SJSA1 (cell line): ENCODE results near the gene BTBD10. TPM values are rescaled to one million over a fixed set of nuclear protein-coding genes. Genes with fewer than 3 reads are reported as not detected.
"Not testable (repeated sequence)": the region's sequence is repeated elsewhere in the genome, so short reads cannot be mapped to it uniquely, and the experiment has no call there.

Experiments used
- DNase-seq, 2 experiments: peaks; one replicate each; pipeline ENCODE4 v3.0.0-alpha.2; 2015 to 2020; ENCODE audit warnings: low spot score in 2 of 2, low read depth in 1 of 2
- H3K27ac ChIP-seq: fragments of 250-450 bp; sonication (Bioruptor Pico); 2 replicates; pipeline ENCODE4 v1.5.1; 2020; ENCODE audit warnings: mild to moderate bottlenecking, moderate library complexity
- H3K27me3 ChIP-seq: fragments of 250-450 bp; sonication (Bioruptor Pico); replicated peaks from 2 replicates; pipeline ENCODE4 v1.5.1; 2020; ENCODE audit warnings: mild to moderate bottlenecking, moderate library complexity
- H3K36me3 ChIP-seq: fragments of 250-450 bp; sonication (Bioruptor Pico); 2 replicates; pipeline ENCODE4 v1.5.1; 2020; ENCODE audit warnings: mild to moderate bottlenecking
- H3K4me1 ChIP-seq: fragments of 250-450 bp; sonication (Bioruptor Pico); replicated peaks from 2 replicates; pipeline ENCODE4 v1.6.1; 2021; ENCODE audit warnings: mild to moderate bottlenecking
- H3K4me3 ChIP-seq: fragments of 250-450 bp; sonication (Bioruptor Pico); 2 replicates; pipeline ENCODE4 v1.5.1; 2020; ENCODE audit warnings: mild to moderate bottlenecking
- H3K9me3 ChIP-seq: fragments of 250-450 bp; sonication (Bioruptor Pico); replicated peaks from 2 replicates; pipeline ENCODE4 v1.5.1; 2020; ENCODE audit warnings: mild to moderate bottlenecking
- total RNA-seq: library from RNA; depleted of rRNA; stranded (reverse); fragments of >200 nt; shearing (Covaris generic); gene quantifications from 2 replicates; pipeline ENCODE4 v1.2.3, GENCODE V29; 2014

The BTBD10 gene
- total RNA-seq, 1 experiment from 2014 or later, result 98.6 TPM

GRCh38 chr11:13429836-13430235, 33.2 kb downstream of the BTBD10 start:
- Histone ChIP-seq H3K4me3 (no peak overlapping the region), H3K36me3 (no peaks in the 10 kb centered on the region), H3K27me3 (no peaks in the 10 kb centered on the region), H3K9me3 (peaks cover 5% of the 10 kb centered on the region), H3K27ac (no peak overlapping the region), H3K4me1 (peaks cover 5% of the 10 kb centered on the region)
- DNase-seq, result no peak

DNA sequence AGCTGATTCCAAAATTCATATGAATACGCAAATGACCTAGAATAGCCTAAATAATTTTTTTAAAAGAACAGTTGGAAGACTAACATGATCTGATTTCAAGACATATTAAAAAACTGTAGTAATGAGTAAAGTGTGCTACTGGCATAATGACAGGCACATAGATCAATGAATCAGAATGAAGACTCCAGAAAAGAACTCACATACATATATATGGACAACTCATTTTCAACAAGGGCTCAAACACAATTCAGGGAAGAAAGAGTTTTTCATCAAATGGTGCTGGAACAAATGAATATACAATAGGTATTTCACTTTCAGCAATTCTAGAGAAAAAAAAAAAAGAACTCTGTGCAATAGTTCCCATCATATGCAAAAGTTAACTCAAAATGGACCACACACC, 33.7 kb downstream of the BTBD10 start:
- peaks cover under 1% of the 10 kb centered on the region for H3K4me1 ChIP-seq
- no peak for DNase-seq
- peaks cover 5% of the 10 kb centered on the region for H3K9me3 ChIP-seq
- no peak overlapping the region for H3K27ac ChIP-seq
- no peaks in the 10 kb centered on the region for H3K27me3 ChIP-seq
- no peak overlapping the region for H3K4me3 ChIP-seq
- no peaks in the 10 kb centered on the region for H3K36me3 ChIP-seq

DNA sequence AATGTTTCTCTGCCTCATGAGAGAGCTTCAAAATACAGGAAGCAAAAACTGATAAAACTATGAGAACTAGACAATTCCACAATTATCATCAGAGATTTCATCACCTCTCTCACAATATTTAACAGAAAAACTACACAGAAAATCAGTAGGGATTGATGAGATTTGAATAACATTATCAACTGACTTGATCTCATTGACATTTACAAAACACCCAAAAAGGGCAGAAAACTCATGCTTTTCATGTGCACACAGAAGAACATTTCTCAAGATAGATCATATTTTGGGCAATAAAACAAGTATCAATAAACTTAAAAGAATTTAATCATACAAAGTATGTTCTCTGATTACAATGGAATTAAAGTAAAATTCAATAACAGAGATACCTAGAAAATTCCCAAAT, 35.6 kb downstream of the BTBD10 start:
- no peaks in the 10 kb centered on the region for H3K36me3 ChIP-seq
- H3K4me1 ChIP-seq, result no peaks in the 10 kb centered on the region
- peaks cover 5% of the 10 kb centered on the region for H3K9me3 ChIP-seq
- H3K4me3 ChIP-seq, result no peak overlapping the region
- no peak for DNase-seq
- H3K27me3 ChIP-seq, result no peaks in the 10 kb centered on the region
- no peak overlapping the region for H3K27ac ChIP-seq

DNA sequence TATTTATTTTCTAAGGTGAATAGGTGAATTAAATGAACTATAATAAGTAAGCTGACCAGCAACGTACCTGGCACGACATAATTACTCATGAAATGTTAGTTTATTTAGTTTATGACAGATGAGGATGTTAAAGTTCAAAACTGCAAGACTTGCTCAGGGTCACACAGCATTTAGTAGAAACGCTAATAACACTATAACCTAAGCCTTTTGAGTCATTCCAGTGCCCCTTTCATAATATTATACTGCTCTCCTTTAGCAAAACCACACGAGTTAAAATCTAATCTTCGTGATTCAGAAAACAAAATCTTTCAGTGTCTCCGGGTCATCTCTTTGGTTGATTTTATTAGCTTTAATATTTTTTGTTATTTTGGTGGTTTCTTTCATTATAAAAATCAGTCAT, 39.6 kb downstream of the BTBD10 start:
- H3K4me3 ChIP-seq, result no peak overlapping the region
- DNase-seq, result no peak
- H3K27me3 ChIP-seq, result no peaks in the 10 kb centered on the region
- H3K27ac ChIP-seq, result no peak overlapping the region
- H3K4me1 ChIP-seq, result no peaks in the 10 kb centered on the region
- H3K9me3 ChIP-seq, result peaks cover 5% of the 10 kb centered on the region
- H3K36me3 ChIP-seq, result peaks cover 5% of the 10 kb centered on the region; the same call in 1 of the 2 replicates

DNA sequence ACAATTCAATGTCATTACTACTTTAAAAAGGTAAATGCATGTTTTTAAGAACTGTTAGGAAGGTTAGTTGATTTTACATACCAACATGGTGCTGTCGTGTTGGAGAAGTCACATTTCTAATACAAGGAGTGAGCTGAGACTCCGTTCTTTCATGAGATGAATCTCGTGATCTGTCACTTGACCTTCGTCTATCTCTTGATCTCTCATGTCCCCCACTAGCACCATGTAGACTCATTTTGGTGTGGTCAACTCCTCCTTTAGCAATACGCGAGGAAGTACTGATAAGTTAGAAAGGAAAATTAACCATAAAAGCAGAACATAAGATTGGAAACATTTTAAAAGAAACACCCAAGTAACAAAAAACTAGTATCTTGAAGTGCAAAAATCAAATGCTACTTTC, 41.5 kb downstream of the BTBD10 start:
- DNase-seq, result no peak
- H3K4me3 ChIP-seq, result no peak overlapping the region
- no peaks in the 10 kb centered on the region for H3K9me3 ChIP-seq
- peaks cover 10% of the 10 kb centered on the region for H3K36me3 ChIP-seq
- H3K27ac ChIP-seq, result no peak overlapping the region
- H3K4me1 ChIP-seq, result no peaks in the 10 kb centered on the region
- no peaks in the 10 kb centered on the region for H3K27me3 ChIP-seq

DNA sequence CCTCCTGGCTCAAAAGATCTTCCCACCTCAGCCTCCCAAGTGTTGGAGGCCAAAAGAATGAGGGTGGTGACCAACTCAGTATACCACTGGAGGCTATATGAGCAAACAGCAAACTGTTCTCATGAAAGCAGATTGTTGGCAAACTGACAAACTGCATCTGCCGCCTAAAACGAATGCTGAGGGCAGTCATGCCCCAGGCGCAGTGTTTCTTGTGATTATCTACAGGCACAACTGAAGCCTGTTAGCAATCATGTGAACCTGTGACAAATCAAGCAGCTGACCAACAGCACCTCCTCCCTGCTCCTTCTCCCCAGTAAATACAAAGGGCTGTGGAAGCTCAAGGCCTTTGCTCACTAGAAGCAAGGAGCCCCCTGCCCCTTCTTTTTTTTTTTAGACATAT, 47.8 kb downstream of the BTBD10 start:
- Histone ChIP-seq H3K4me3 (no peak overlapping the region), H3K27me3 (no peaks in the 10 kb centered on the region), H3K36me3 (peaks cover 48% of the 10 kb centered on the region), H3K27ac (no peak overlapping the region), H3K4me1 (no peaks in the 10 kb centered on the region), H3K9me3 (no peaks in the 10 kb centered on the region)
- DNase-seq, result no peak

DNA sequence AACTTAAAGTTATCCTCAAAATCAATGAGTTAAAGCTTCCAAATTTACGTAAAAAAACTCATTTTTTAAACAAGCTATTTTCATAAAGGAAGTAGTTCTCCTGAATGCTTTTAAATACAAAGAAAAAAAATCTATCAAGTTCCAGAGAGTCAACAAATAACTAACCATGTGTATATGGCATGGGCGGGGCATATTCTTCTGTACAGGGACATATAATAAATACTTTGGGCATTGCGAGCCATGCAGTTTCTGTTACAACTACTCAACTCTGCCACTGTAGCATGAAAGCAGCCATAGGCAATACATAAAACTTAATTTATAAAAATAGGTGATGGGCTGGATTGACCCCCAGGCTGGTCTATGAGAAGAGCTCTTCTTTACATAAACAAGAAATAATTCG, 57.8 kb downstream of the BTBD10 start:
- H3K4me1 ChIP-seq, result no peaks in the 10 kb centered on the region
- H3K27me3 ChIP-seq, result no peaks in the 10 kb centered on the region
- DNase-seq, result no peak
- no peak overlapping the region for H3K4me3 ChIP-seq
- no peak overlapping the region for H3K27ac ChIP-seq
- H3K9me3 ChIP-seq, result peaks cover 3% of the 10 kb centered on the region; the same call in 1 of the 2 replicates
- H3K36me3 ChIP-seq, result peaks cover 41% of the 10 kb centered on the region

DNA sequence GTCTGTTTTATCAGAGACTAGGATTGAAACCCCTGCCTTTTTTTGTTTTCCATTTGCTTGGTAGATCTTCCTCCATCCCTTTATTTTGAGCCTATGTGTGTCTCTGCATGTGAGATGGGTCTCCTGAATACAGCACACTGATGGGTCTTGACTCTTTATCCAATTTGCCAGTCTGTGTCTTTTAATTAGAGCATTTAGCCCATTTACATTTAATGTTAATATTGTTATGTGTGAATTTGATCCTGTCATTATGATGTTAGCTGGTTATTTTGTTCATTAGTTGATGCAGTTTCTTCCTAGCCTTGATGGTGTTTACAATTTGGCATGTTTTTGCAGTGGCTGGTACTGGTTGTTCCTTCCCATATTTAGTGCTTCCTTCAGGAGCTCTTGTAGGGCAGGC, 64.7 kb downstream of the BTBD10 start:
- H3K36me3 ChIP-seq, result peaks cover 18% of the 10 kb centered on the region
- not testable (repeated sequence) for H3K27ac ChIP-seq, H3K4me3 ChIP-seq, H3K9me3 ChIP-seq, DNase-seq, H3K4me1 ChIP-seq, H3K27me3 ChIP-seq

DNA sequence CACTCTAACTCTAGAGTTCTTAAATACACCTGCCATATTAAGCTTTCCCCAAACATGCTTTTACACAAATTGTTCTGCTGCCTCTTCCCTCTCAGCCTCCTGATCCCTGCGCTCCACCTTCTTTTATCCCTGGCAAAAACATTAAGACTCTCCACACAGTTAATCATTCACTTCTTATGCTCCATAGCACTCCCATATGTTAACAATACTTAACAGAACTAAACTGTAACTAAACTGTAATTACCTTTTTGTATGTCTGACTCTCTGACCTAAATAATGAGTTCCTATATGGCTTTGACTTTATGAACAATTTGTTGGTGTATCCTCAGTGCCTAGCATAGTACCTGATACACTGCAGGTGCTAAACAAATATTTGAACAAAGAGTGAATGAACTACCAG, 71.8 kb downstream of the BTBD10 start:
- H3K4me3 ChIP-seq, result no peak overlapping the region
- no peaks in the 10 kb centered on the region for H3K9me3 ChIP-seq
- no peak overlapping the region for H3K27ac ChIP-seq
- H3K4me1 ChIP-seq, result no peaks in the 10 kb centered on the region
- H3K27me3 ChIP-seq, result no peaks in the 10 kb centered on the region
- peaks cover 45% of the 10 kb centered on the region for H3K36me3 ChIP-seq
- no peak for DNase-seq

GRCh38 chr11:13388741-13389140, 74.3 kb downstream of the BTBD10 start:
- no peak overlapping the region for H3K27ac ChIP-seq
- H3K4me1 ChIP-seq, result no peaks in the 10 kb centered on the region
- peaks cover 61% of the 10 kb centered on the region for H3K36me3 ChIP-seq
- no peak for DNase-seq
- H3K4me3 ChIP-seq, result no peak overlapping the region
- H3K9me3 ChIP-seq, result no peaks in the 10 kb centered on the region
- no peaks in the 10 kb centered on the region for H3K27me3 ChIP-seq

DNA sequence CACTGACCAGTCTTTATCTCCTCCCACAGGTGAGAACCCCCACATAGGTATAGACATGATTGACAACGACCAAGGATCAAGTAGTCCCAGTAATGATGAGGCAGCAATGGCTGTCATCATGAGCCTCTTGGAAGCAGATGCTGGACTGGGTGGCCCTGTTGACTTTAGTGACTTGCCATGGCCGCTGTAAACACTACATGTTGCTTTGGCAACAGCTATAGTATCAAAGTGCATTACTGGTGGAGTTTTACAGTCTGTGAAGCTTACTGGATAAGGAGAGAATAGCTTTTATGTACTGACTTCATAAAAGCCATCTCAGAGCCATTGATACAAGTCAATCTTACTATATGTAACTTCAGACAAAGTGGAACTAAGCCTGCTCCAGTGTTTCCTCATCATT, 76.5 kb downstream of the BTBD10 start:
- no peaks in the 10 kb centered on the region for H3K9me3 ChIP-seq
- no peak for DNase-seq
- H3K4me3 ChIP-seq, result no peak overlapping the region
- no peaks in the 10 kb centered on the region for H3K27me3 ChIP-seq
- peaks cover 74% of the 10 kb centered on the region for H3K36me3 ChIP-seq
- no peak overlapping the region for H3K27ac ChIP-seq
- no peaks in the 10 kb centered on the region for H3K4me1 ChIP-seq

DNA sequence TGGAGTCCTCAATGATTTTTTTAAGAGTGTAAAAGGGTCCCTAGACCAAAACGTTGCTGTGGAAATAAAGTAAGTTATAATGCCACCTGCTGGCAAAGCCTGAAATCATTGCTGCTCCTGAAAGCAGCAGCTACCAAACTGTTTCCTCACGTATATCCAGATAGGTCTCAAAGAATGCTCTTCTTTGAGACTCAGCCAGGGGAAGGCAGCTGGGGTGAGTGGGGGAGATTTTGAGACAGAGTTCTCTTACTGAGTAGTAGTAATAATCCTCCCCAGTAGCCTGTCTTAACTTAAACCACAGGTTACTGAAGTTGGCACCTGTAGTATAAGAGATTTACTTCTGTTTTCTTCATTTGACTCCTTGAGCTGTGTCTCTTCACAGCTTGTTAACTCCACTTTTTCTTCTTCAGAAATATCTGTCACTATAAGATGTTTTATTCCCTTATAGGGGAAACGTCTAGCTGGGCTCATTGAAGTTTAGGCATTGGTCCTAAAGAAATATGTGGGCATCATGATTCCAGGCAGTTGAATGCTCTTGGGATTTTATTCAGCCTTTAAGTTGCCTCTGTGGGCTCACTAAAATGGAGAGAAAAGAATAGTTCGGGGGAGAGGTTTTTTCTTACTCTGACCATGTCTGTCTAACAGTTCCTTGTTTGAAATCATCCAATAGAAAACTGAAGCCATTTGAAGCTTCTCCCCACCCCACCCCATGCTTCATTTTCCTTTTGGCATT, 77.9 kb downstream of the BTBD10 start:
- Histone ChIP-seq H3K27me3 (no peaks in the 10 kb centered on the region), H3K9me3 (no peaks in the 10 kb centered on the region), H3K4me1 (no peaks in the 10 kb centered on the region), H3K36me3 (peaks cover 67% of the 10 kb centered on the region), H3K27ac (no peak overlapping the region), H3K4me3 (no peak overlapping the region)
- DNase-seq, result peak in 1 of 2 experiments; percentile 43

DNA sequence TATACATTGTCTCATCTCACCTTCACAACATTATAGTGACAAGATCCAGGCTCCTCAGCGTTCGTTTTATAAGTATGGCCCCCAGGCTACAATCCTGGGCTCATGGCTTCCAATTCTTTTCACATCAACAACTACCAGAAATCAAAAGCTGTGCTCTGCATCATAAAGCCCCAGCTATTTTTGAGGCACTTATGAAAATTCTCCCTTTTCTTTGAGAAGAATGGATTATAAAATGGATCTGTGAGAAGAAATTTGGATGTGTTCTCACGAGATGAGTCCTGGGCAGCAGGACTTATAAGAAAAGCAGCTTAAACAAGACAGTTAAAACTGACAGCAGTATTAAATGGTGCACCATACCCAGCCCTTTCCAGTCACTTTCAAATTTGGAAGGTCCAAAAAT, 80.3 kb downstream of the BTBD10 start:
- H3K27me3 ChIP-seq, result no peaks in the 10 kb centered on the region
- H3K36me3 ChIP-seq, result peaks cover 58% of the 10 kb centered on the region
- no peak overlapping the region for H3K27ac ChIP-seq
- no peak overlapping the region for H3K4me3 ChIP-seq
- no peak for DNase-seq
- no peaks in the 10 kb centered on the region for H3K4me1 ChIP-seq
- no peaks in the 10 kb centered on the region for H3K9me3 ChIP-seq

GRCh38 chr11:13380731-13381130, 82.3 kb downstream of the BTBD10 start:
- H3K36me3 ChIP-seq, result peaks cover 41% of the 10 kb centered on the region
- H3K27ac ChIP-seq, result no peak overlapping the region
- no peak for DNase-seq
- H3K27me3 ChIP-seq, result no peaks in the 10 kb centered on the region
- no peak overlapping the region for H3K4me3 ChIP-seq
- H3K9me3 ChIP-seq, result no peaks in the 10 kb centered on the region
- no peaks in the 10 kb centered on the region for H3K4me1 ChIP-seq

GRCh38 chr11:13378316-13378715, 84.7 kb downstream of the BTBD10 start:
- no peaks in the 10 kb centered on the region for H3K27me3 ChIP-seq
- H3K36me3 ChIP-seq, result peaks cover 35% of the 10 kb centered on the region
- no peak overlapping the region for H3K27ac ChIP-seq
- no peak for DNase-seq
- no peaks in the 10 kb centered on the region for H3K9me3 ChIP-seq
- H3K4me3 ChIP-seq, result no peak overlapping the region
- no peaks in the 10 kb centered on the region for H3K4me1 ChIP-seq
